ENCODE measurements around the gene ABCG1.
A peak's percentile ranks its signal among the peaks of the same experiment; 100 is the strongest.

The ABCG1 gene

GRCh38 chr21:42172596-42173483, 46.1 kb upstream of the ABCG1 start:
- Histone ChIP-seq H3K9me2 (ENCODE audit: low read depth, low read length) (no peaks in the 10 kb centered on the region), H3F3A (ENCODE audit: insufficient read depth, low read length) (peaks cover 5% of the 10 kb centered on the region; the same call in 1 of the 2 replicates), H3K36me3 (ENCODE audit: insufficient read depth, low read length) (peaks cover 16% of the 10 kb centered on the region), H3K27ac (ENCODE audit: low read depth, low read length, poor library complexity, severe bottlenecking) (peak overlapping the region; percentile 89), H3K79me2 (ENCODE audit: insufficient read depth, low read length) (peaks cover 6% of the 10 kb centered on the region; the same call in 1 of the 2 replicates), H3K4me1 (ENCODE audit: insufficient read depth, low read length, severe bottlenecking) (peaks cover 74% of the 10 kb centered on the region), H3K9ac (ENCODE audit: low read length) (peak overlapping the region; percentile 82), H2AFZ (ENCODE audit: low read length) (no peak overlapping the region), H3K4me2 (ENCODE audit: low read length) (peak overlapping the region; percentile 92), H3K4me3 (ENCODE audit: low read depth, low read length, poor library complexity, severe bottlenecking) (peak overlapping the region; percentile 70), H3K27me3 (ENCODE audit: insufficient read depth, low read length) (no peaks in the 10 kb centered on the region), H4K20me1 (ENCODE audit: insufficient read depth, low read length) (no peaks in the 10 kb centered on the region), H3K9me3 (ENCODE audit: low read length) (no peaks in the 10 kb centered on the region)
- TF ChIP-seq EZH2 (IDR thresholded peaks at IDR 0.05; ENCODE audit: borderline replicate concordance, low read length): no peak
- no peak for TF ChIP-seq CTCF (IDR thresholded peaks at IDR 0.05; ENCODE audit: low read length)

GRCh38 chr21:42174173-42174572, 44.8 kb upstream of the ABCG1 start:
- peak overlapping the region; percentile 92 for H3K4me2 ChIP-seq (ENCODE audit: low read length)
- peaks cover 16% of the 10 kb centered on the region for H3K36me3 ChIP-seq (ENCODE audit: insufficient read depth, low read length)
- H3K27ac ChIP-seq (ENCODE audit: low read depth, low read length, poor library complexity, severe bottlenecking): peak overlapping the region; percentile 89
- H4K20me1 ChIP-seq (ENCODE audit: insufficient read depth, low read length): no peaks in the 10 kb centered on the region
- peaks cover 73% of the 10 kb centered on the region for H3K4me1 ChIP-seq (ENCODE audit: insufficient read depth, low read length, severe bottlenecking)
- H3K9me3 ChIP-seq (ENCODE audit: low read length): no peaks in the 10 kb centered on the region
- peak overlapping the region; percentile 70 for H3K4me3 ChIP-seq (ENCODE audit: low read depth, low read length, poor library complexity, severe bottlenecking)
- peaks cover 5% of the 10 kb centered on the region; the same call in 1 of the 2 replicates for H3F3A ChIP-seq (ENCODE audit: insufficient read depth, low read length)
- H3K9me2 ChIP-seq (ENCODE audit: low read depth, low read length): no peaks in the 10 kb centered on the region
- no peak overlapping the region for H2AFZ ChIP-seq (ENCODE audit: low read length)
- TF ChIP-seq CTCF (IDR thresholded peaks at IDR 0.05; ENCODE audit: low read length) (no peak), EZH2 (IDR thresholded peaks at IDR 0.05; ENCODE audit: borderline replicate concordance, low read length) (no peak)
- peak overlapping the region; percentile 82 for H3K9ac ChIP-seq (ENCODE audit: low read length)
- H3K27me3 ChIP-seq (ENCODE audit: insufficient read depth, low read length): no peaks in the 10 kb centered on the region
- H3K79me2 ChIP-seq (ENCODE audit: insufficient read depth, low read length): peaks cover 6% of the 10 kb centered on the region; the same call in 1 of the 2 replicates

- Histone ChIP-seq H3K27ac (ENCODE audit: low read depth, low read length, poor library complexity, severe bottlenecking) (no peak overlapping the region), H4K20me1 (ENCODE audit: insufficient read depth, low read length) (no peaks in the 10 kb centered on the region), H3K36me3 (ENCODE audit: insufficient read depth, low read length) (peaks cover 10% of the 10 kb centered on the region), H3K79me2 (ENCODE audit: insufficient read depth, low read length) (peaks cover 6% of the 10 kb centered on the region; the same call in 1 of the 2 replicates), H3K4me3 (ENCODE audit: low read depth, low read length, poor library complexity, severe bottlenecking) (no peak overlapping the region), H3K27me3 (ENCODE audit: insufficient read depth, low read length) (no peaks in the 10 kb centered on the region), H3K9me2 (ENCODE audit: low read depth, low read length) (no peaks in the 10 kb centered on the region), H2AFZ (ENCODE audit: low read length) (no peak overlapping the region), H3K4me1 (ENCODE audit: insufficient read depth, low read length, severe bottlenecking) (peaks cover 63% of the 10 kb centered on the region), H3K9me3 (ENCODE audit: low read length) (no peaks in the 10 kb centered on the region), H3K9ac (ENCODE audit: low read length) (no peak overlapping the region), H3K4me2 (ENCODE audit: low read length) (no peak overlapping the region), H3F3A (ENCODE audit: insufficient read depth, low read length) (peaks cover 5% of the 10 kb centered on the region; the same call in 1 of the 2 replicates)
- TF ChIP-seq EZH2 (IDR thresholded peaks at IDR 0.05; ENCODE audit: borderline replicate concordance, low read length): no peak
- TF ChIP-seq CTCF (IDR thresholded peaks at IDR 0.05; ENCODE audit: low read length): no peak
These were observed 43.7 kb upstream of the ABCG1 start for GRCh38 chr21:42175110-42175710.

Measured in OCI-LY1 (cell line).